NCI-H460 (cell line): ENCODE results near the gene SP9. TPM values are rescaled to one million over a fixed set of nuclear protein-coding genes. Genes with fewer than 3 reads are reported as not detected.

Experiments used
- DNase-seq: peaks from one replicate; pipeline ENCODE4 v3.0.0-alpha.2; 2016; ENCODE audit warnings: low read depth; ENCODE audit errors: extremely low read depth
- total RNA-seq: library from RNA; depleted of rRNA; stranded (reverse); fragments of >200 nt; shearing (Covaris generic); gene quantifications from 2 replicates; pipeline ENCODE4 v1.2.3, GENCODE V29; 2014

Gene SP9
- total RNA-seq, 1 experiment from 2014 or later: not detected

DNA sequence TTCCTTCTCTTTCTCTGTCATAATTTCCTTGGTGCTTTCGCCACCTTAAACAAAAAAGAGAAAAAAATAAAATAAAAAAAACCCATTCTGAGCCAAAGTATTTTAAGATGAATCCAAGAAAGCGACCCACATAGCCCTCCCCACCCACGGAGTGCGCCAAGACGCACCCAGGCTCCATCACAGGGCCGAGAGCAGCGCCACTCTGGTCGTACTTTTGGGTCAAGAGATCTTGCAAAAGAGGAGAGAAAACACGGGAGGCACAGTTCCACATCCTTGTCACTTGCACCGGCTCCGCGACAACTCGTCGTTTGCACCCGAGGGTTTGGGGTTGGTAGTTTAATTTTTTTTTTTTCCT lies 1.8 kb upstream of the SP9 start:
- DNase-seq: no peak

DNA sequence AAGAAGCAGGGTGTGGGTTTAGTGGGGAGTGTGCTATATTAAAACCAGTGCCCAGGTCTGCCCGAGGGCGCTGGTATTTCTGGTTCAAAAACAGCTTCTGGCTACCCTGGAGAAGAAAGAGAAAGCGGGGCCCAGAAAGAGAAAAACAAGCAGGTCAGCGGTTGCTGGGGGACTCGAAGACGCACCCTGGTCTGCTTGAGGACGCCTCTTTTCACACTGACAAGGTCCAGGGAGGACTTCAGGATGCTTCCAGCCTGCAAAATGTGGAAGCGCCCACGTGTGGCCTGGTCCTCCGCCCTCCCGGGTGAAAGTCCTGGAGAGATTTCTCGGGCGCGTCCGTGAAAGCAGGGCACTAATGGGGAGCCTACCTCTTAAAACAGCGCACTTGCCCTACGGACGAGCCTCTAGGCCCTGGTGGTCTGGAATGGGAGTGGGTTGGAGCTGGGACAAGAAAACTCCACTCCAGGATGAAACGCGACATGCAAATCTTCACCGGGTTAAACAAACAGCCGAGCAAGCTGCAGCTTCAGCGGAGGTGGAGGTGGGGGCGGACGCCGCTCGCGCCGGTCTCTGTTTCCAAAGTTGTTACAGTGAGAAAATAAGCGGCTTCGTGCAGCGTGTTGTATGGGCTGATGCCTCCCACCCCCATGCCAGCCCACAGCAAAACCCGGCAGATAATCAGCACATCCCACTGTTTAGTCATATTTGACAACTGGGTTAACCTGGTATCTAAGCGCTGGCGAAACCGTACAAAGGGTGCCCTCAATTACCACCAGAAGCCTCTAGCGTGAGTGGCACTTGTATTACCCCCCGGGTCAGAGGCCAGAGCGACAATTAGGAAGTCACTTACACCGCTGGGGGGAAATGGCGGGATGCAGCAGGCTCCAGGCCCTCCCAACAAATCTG lies 1.1 kb upstream of the SP9 start:
- DNase-seq: no peak

DNA sequence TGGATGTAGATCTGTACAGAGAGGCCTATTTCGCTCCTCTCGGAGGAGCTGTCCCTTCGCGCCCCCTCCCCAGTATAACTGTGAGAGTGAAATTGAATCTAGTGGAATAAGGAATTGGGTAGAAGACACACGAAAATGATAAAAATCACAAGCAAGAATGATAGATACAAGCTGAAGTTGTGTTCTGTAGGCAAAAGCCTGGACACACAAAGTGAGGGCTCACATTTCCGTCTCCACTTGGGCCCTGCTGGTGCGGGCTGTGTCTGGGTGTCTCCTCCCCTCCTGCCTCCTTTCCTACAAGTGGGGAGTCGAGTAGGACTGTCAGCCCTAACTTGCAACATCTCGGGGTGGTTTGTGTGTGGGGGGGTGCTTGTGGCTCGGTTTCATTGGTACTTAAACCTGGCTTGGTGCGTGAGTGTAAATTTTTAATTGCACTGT lies 457 bp upstream of the SP9 start:
- no peak for DNase-seq

DNA sequence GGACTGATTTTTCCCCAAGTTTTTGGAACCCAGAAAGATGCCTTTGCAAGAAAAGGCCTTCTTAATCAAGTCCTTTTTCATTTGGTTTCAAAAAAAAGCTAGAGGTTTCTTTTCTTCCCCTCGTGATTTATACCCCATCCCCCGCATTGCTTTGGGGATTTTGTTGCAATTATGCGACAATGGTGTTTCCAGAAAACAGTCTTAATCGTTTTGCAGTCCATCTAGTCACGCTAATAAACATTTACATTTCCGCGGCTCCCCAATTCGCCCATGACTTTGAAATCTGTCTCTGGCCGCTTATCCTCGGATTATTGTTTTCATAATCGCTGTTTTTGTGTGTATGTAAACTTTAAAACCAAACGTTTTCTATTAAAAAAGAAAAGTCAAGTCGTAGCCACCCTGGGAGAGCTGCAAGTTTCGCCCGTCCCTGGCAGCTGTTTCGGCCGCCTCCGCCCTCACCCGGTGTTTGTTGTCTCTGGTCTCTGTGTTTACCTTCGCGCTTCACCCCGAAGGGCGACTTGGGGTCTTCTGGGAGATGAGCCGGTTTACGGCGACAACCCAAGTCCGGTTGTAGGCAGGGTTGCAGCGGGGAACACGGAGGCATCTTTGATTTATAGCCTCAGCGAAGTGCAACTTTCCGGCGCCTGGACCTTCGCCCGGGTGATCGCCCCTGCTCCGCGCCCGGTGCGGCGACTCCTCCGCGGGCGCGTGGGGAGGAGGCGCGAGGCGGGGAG lies 667 bp downstream of the SP9 start:
- DNase-seq: no peak

DNA sequence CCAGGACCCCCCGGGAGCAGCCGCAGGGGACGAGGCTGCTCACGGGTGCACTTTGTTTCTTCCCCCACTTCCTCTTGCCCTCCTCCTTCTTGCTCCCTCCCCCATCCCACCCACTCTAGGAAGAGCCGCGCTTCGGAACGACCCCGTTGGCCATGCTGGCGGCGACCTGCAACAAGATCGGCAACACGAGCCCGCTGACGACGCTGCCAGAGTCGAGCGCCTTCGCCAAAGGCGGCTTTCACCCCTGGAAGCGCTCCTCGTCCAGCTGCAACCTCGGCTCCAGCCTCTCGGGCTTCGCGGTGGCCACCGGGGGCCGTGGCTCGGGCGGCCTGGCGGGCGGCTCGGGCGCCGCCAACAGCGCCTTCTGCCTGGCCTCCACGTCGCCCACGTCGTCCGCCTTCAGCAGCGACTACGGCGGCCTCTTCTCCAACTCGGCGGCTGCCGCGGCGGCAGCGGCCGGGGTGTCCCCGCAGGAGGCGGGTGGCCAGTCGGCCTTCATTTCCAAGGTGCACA lies 1.3 kb downstream of the SP9 start:
- no peak for DNase-seq

DNA sequence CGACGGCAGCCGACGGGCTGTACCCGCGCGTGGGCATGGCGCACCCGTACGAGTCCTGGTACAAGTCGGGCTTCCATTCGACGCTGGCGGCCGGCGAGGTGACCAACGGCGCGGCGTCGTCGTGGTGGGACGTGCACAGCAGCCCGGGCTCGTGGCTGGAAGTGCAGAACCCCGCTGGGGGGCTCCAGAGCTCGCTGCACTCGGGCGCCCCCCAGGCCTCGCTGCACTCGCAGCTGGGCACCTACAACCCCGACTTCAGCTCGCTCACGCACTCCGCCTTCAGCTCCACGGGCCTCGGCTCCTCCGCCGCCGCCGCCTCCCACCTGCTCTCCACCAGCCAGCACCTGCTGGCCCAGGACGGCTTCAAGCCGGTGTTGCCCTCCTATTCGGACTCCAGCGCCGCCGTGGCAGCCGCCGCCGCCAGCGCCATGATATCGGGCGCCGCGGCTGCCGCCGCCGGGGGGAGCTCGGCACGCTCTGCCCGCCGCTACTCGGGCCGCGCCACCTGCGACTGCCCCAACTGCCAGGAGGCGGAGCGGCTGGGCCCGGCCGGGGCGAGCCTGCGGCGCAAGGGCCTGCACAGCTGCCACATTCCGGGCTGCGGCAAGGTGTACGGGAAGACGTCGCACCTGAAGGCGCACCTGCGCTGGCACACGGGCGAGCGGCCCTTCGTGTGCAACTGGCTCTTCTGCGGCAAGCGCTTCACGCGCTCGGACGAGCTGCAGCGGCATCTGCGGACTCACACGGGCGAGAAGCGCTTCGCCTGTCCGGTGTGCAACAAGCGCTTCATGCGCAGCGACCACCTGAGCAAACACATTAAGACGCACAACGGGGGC lies 2.0 kb downstream of the SP9 start:
- DNase-seq: peak; percentile 40

DNA sequence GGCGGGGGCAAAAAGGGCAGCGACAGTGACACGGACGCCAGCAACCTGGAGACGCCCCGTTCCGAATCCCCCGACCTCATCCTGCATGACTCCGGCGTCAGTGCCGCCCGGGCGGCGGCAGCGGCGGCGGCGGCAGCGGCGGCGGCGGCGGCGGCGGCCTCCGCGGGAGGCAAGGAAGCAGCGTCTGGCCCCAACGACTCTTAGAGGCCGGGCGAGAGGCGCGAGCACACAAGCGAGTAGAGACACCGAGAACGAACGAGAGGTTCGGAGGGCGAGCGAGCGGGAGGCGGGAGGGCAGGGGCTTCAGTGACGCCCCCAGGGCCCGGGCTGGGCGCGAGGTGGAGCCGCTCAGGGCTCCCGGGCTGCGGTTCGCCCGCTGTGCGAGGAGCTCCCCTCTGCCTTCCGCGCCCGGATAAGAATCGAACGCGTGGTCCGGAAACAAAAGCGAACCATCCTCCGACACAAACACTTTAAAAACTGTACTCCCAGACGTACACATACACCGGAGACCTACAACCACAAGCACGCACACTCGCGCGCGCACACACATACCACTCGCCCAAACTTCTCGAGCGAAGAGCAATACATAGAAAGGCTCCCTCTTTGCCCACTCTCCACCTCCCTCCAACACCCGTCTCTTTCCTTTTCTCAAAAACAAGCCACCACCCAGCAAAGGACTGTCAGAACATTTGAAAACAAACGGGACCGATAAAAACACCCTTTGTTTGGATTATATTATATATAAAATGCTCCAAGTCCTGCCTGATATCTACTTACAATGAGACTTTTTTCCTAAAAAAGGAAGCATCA lies 2.8 kb downstream of the SP9 start:
- DNase-seq: no peak

DNA sequence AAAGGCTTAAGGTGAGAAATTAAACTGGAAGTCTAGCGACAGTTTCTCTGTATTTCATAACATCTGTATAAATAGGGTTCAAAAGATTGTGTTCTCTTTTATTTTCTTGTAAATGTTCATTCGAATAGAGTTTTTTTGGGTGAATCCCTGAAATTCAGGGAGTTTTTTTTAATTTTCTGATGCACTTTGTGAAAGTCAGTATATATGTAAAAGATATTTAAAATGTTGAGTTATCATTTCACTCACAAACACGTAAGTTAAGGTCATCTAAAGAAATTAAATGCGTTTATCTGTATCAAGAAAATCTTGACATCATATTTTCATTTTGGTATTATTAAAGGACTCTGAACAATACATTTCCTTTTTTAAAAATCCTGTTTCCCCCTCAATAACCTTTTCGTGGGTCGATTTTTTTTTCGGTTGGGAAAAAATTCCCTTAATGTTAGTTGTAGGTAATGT lies 3.4 kb downstream of the SP9 start:
- DNase-seq: no peak

DNA sequence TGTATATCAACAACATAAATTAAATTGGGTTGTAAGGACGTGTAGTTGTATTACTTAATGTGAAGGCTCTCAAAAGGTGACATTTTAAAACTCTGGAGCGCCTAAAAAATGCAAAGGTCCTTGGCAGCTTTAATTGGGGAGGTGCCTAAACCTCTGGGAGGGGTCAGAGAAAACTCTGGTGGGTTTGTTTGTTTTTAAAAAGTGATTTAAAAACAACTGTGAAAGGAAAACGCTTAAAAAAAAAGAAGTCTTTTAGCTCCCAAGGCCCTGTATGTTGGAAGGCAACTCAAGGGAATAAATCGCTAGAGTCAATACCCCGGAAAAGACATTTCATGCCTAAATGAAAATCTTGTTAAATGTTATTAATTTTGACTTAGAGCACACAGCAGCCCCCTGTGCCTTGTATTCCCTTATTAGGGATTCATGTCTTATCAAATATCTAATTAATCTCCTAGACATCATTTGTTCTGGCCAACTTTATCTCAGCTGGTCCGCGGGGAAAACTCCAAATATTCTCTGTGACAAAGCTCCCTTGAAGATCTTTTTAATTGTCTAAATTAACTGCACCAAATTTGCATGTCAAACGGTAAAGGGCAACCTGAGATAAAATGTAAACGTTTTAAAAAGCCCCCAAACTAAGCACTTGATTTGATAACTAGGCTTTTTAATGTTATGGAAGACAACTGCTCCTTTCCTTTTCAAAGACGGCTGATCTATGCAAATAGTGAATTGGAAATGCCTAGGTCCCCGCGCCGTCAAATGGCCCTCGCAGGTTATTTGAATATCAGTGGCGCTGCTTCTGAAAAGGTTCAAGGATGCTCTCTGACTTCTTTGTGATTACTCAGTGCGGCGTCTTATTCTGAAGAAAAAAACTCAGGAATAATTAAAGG lies 4.2 kb downstream of the SP9 start:
- DNase-seq: no peak

DNA sequence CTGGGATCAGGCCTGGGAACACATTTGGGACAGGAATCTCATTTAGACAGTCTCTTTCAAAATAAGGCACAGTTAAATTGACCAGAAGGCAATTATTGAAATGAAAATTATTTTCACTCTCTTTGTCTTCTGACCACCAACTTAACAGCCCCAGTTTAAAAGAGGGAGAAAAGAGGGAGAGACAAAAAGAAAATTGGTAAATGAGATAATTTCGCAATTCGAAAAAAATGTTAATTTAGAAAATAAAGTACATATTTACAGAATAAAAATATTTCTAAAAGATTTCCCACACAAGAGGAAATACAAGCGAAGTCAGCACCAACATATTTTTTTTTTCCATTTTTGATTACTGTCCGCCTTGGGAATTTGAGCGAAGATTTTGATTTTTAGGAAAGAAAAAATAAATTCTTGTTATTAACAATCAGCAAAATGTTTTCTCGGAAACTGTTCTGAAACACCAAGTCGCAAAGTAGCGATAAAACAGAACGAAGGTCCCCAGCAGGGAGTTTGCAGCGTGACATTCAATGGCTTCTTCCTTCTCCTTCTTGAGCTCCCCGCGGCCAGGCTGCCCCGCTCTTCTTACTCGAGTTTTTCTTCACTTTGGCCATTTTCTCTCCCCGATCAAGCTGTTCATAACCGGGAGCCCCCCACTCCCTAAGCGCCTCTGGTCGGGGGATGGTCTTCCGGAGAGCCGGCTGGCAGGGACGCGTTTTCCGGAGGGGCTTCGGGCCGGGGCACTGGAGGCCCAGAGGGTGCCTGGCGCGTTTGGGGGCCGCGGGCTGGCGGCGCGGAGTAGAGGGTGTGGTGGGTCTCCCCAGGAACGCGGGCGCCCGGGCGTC lies 5.0 kb downstream of the SP9 start:
- no peak for DNase-seq

DNA sequence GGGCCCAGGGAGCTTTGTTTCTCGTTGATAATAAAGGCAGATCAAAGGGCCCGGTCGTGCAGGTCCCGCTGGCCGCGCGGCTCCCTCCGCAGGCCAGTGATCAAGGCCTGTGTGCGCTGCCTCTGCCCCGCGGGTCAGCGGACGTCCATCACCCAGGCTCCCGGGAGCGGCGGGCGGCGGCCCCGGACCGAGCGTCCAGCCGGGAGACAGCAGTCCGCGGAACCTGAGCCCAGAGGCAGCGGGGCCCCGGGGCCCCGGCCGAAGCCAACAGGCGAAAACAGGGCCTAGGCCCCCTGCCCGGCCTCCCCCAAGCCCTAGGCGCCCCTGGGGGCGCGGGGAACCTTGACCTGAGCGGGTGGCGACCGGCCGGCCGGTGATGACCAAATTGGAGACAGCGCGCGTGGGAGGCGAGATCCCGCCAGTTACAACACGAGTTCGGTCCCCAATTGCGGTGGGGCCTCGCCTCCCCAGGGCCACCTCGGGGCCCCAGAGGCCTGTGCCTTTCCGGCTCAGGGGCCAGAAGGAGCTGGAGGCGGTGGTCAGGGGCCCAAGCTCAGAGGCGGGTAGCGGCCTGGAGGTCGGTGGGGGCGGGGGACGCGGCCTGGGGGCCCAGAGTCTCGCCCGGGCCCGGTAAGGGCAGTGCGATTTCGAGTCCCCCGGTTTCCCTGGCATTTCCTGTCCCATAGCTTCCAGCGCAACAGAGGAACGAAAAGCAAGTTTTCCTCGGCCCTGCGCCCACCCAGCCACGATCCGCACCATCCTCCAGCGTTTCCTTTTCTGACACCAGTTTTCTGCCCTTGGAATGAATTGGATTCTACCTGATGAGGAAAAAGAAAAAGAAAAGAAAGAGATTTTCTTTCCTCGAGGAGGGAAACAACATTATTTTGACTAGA lies 5.9 kb downstream of the SP9 start:
- no peak for DNase-seq

DNA sequence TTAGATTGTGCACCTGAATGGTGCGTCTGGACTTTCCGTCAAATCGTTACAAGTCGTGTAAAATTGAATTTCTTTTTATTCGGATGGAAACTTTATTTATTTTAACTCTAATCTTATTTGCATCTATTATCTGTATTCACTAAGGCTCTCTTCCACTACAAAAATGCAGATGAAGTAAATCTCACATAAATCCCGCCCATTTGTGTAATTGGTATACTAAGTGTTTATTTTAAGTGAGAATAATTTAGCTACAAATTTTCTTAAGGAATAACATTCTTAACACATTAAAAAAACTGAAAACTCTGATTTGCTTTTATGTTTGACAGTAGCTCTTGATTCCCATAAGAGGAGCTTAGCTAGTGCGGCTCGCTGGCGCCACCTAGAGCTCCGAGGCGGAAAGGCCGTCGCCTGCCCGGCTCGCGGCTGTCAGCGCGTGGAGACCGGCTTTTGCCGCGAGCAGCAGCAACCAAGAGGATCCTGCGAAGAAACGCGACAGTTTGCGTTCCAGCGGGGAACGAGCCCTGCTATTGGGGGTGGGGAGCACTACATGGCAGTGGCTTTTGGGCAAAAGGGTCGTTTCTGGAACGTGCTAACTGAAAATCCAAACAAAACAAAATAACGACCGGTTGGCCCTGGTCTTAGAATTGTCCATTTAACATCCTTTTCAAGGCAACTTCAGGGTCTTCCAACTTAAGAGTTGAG lies 6.7 kb downstream of the SP9 start:
- DNase-seq: peak; percentile 66

DNA sequence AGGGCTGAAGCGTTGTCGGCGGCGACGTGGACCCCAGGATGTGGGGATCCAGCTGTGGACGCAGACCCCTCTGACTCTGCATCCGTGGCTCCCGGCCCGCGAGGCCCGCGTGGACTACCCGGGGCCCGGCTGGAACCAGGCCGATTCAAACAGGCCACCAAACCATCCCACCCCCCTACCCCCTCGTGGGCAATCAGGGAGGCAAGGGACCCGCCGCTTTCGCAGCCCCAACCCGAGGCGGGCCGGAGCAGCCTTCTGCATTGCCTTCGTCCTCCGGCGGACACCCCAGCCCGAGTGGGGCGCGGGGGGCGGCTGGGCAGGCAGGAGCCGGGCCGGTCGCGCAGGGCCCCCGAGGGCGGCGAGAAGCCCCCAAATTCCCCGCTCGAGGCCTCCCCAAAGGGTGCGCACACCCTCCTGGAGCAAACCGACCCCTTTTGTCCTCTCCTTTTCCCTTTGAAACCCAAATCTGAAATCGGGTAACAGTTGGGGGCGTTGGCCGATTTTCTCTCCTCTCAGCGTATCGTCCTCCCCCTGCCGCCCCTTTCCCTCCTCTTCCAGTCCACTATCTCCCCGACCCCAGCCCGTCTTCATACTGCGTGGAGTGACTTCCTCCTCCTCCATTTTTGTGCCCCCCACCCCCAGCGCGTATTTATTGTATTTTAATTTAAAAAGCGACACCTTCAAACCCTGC lies 7.4 kb downstream of the SP9 start:
- no peak for DNase-seq

DNA sequence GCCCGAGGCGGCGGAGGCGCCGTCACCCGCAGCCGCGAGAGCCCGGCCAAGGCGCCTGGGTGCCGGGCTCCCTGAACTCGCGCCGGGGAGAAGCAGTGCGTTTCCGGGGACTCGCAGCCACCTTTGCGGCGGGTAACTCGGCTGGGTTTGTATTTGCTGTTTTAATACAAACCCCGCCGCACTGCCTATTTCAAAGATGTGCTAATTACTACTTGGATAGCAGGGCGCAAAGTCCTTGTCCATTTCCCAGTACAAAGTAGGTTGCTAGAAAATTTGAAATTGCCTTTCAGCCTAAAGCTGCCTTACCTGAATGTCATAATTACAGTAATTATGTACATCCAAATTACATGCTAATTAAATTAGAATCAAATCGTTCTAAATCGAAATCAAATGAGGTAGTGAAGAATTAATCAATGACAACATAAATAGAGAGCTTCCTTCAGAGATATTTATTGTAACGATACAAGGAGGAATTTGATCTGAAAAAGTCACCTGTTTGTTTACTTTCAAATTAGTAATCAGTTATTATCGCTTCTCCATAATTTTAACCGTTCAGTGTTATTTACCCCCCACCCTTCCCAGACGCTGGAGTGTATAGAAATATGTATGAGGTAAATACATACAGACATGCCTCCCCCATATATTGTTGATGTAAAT lies 8.1 kb downstream of the SP9 start:
- no peak for DNase-seq

DNA sequence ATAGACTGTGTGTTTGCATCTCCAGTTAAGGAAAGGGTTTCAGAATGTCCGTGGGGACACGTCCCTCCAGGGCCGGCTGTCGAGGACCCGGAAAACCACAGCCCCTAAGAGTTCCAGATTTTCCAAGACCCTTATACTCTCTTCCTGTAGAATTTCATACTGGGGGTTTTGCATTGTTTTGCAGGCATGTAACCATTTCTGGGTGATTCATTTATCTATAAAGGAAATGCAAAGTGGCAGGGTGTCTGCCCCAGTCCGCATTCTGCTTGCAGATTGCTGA lies 8.5 kb downstream of the SP9 start:
- no peak for DNase-seq
